Inferior parietal cortex (tissue), 1 donor: Measurements from ENCODE around the gene MTF2.
"Not testable (repeated sequence)": the region's sequence is repeated elsewhere in the genome, so short reads cannot be mapped to it uniquely, and the experiment has no call there.

Experiments
- DNase-seq: peaks from one replicate; pipeline ENCODE4 v3.0.0-alpha.2; 2016; ENCODE audit errors: extremely low spot score

MTF2 gene

GRCh38 chr1:93078986-93079654 lies at the start of gene MTF2:
MTF2 (plus strand) TSS chr1:93079283; CDS start chr1:93079527, 244 bp downstream.
- DNase-seq = peak; percentile 96

GRCh38 chr1:93029317-93029716 lies 49.8 kb upstream of the MTF2 start:
- DNase-seq = no peak

- not testable (repeated sequence) for DNase-seq
Measured at GRCh38 chr1:93030191-93030590, 48.9 kb upstream of the MTF2 start.

GRCh38 chr1:93031711-93032110 lies 47.4 kb upstream of the MTF2 start:
- DNase-seq = no peak

GRCh38 chr1:93033029-93033428 lies 46.1 kb upstream of the MTF2 start:
- DNase-seq = no peak

GRCh38 chr1:93033785-93034184 lies 45.3 kb upstream of the MTF2 start:
- no peak for DNase-seq

GRCh38 chr1:93034397-93034796 lies 44.7 kb upstream of the MTF2 start:
- no peak for DNase-seq

- DNase-seq = no peak
Measured at GRCh38 chr1:93036672-93037071, 42.4 kb upstream of the MTF2 start.

DNA sequence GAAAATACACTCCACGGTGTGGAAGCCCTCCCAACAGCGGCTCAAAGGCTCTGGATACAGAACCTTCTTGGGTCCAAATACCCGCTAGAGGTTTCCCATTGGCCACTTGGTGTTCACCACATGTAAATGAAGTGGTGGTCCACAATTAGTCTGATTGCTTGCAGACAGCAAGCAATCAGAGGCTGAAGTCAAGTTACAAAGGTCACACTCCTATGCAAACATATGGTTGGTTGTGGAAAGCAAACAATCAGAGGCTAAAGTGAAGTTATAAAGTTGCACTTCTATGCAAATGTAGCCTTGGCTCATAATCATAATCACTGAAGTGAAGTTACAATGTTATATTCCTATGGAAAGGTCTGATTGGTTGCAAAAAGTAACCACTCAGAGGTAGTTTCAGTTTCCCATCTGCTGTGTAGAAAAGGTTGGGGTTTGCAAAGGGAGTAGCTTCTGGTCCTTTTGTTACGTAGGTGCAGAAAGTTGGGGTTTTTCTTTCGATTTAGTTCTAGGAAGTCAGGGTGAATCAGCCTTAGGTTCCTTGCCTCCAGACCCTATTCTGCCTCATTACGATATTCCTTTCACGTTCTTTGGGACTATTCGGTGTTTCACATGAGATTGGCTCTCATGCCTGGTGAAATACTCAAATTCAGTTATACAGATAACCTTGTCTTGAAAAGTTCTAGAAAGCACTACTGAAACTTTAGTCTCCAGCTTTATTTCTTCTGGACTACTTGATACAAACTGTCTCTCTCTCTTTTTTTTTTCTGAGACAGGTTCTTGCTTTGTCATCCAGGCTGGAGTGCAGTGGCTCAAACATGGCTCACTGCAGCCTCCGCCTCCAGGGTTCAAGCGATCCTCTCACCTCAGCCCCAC lies 36.7 kb upstream of the MTF2 start:
- DNase-seq = no peak

- no peak for DNase-seq
Measured at GRCh38 chr1:93043057-93043557, 36.0 kb upstream of the MTF2 start.

DNA sequence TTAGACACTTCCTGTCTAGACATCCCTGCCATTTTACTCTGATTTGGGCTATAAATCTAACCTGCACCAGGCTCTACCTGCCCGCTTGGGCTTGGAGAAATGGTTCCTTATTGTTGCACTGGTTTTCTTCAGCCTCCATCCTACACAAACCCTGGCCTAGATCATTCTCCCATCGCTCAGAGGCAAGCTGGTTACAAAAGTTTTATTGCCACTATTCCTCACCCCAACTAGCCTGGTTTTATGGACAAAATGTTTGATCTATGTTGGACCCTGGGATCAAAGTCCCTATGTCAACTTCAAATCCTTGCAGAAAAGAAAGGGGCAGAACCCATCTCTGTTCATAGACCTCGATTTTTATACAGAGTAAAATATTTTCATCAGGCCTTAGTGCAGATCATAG lies 31.5 kb upstream of the MTF2 start:
- no peak for DNase-seq

DNA sequence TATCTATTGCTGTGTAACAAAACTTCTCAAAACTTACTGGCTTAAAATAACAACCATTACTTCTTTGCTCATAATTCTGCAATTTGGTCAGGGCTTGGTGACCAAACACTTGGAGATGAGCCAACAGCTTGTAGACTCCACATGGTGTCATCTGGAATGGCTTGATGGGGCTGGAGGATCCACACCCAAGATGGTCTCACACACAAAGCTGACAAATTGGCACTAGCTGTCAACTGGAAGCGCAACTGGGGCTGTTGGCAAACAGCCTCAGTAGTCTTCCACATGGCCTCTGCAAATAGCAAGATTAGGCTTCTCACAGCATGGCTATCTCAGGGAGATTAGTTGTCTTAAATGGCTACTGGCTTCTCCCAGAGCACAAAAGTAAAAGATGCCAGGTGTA lies 27.1 kb upstream of the MTF2 start:
- DNase-seq = no peak

DNA sequence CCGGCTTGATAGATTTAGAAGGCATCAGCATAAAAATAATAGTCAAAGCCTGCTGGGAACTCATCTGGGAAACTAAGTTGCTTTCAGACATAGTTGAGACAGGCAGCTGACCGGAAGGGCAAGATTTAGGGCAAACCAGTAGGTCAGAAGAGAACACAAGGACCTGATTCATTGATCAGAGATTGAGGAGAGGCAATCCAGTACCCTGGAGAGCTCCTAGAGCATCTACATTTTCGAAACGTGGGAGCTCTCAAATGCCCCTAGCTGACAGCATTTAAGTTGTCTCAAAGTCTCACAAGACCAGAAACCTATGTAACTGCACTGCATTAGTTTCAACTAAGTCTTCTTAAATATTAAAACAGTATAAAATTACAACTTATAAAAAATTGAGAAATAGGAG lies 22.9 kb upstream of the MTF2 start:
- DNase-seq = no peak

GRCh38 chr1:93056649-93057048 lies 22.4 kb upstream of the MTF2 start:
- DNase-seq = no peak

GRCh38 chr1:93061895-93062792 lies 16.9 kb upstream of the MTF2 start:
- no peak for DNase-seq

DNA sequence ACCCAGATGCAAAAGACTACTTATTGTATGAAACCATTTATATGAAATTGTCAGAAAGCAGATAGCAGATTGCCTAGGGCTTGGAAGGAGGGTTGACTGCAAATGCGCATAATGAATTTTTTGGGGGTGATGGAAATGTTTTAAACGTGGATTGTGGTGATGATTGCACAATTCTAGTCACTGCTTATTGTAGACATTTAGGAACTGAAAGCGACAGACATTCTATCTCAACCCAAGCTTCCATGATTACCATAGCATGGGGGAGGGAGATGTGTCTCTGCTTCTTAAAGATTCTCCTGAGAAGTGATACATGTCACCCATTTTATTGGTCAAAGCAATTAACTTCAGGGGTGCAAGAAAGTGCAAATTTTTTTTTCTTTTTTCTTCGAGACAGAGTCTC lies 2.8 kb upstream of the MTF2 start:
- no peak for DNase-seq

- no peak for DNase-seq
Measured at GRCh38 chr1:93078203-93078602, 880 bp upstream of the MTF2 start.

DNA sequence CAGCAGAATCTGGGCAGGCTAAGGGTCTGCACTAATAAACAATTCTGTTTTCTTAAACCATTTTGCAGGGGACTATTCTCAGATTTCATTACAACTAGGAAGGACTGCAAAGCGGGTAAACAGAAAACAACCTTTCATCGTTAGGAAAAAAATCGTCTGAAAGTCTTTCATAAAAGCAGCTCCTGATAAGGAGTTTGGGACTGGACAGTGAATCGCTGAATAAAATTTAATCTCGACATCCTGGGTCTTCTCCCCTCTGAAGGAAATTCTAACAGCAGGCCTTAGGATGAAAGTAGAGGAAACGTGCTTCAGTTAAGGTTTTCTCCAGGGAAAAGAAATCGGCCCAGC lies 471 bp upstream of the MTF2 start:
- DNase-seq = no peak

GRCh38 chr1:93079685-93080141 lies 630 bp downstream of the MTF2 start:
- DNase-seq = peak; percentile 26

DNA sequence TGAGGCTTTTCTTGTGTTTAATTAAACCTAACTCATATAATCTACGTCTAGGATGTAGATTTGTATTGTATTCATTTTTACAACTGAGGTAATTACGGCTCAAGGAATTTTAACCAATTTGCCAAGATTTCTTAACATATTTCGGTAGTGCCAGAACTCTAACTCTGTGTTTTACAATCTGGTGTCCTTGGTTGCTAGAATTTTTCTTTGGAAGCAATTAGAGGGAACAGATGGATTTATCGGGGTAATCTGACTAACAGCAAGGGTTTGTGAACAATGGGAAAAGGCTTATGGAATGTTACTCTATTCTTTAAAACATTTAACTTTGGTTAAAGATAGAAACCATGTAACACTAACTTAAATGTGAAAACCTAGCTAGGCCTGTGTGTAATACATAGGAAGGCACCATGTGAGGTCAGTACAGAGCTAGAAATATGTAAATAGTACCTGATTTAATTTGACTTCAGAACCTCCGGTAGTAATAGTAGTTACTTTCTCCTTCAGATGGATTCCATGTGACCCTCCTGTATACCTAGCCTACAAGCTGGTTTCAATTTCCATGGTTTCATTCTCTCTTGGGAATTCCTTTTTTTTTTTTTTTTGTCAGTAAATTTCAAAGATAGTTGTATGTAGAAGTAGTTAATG lies 1.2 kb downstream of the MTF2 start:
- DNase-seq = peak; percentile 36

DNA sequence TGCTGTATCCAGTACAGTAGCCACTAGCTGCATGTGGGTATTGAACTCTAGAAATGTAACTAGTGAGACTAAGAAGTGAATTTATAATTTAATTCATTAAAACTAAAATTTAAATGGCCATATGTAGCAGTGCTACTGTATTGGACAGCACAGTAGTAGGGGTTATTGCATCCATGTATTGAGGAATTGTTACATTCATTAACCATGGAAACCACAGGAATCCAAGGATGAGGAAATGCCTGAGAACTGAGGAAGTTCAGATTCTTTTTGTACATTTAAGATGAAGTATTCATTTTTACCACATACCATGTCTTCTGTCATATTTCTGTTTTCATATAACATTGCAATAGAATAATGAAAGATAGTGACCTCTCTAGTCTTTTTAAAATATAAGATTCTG lies 2.6 kb downstream of the MTF2 start:
- no peak for DNase-seq

- no peak for DNase-seq
Measured at GRCh38 chr1:93082313-93082712, 3.2 kb downstream of the MTF2 start.
